ENCODE measurements around the gene SH3GLB2.

DNA sequence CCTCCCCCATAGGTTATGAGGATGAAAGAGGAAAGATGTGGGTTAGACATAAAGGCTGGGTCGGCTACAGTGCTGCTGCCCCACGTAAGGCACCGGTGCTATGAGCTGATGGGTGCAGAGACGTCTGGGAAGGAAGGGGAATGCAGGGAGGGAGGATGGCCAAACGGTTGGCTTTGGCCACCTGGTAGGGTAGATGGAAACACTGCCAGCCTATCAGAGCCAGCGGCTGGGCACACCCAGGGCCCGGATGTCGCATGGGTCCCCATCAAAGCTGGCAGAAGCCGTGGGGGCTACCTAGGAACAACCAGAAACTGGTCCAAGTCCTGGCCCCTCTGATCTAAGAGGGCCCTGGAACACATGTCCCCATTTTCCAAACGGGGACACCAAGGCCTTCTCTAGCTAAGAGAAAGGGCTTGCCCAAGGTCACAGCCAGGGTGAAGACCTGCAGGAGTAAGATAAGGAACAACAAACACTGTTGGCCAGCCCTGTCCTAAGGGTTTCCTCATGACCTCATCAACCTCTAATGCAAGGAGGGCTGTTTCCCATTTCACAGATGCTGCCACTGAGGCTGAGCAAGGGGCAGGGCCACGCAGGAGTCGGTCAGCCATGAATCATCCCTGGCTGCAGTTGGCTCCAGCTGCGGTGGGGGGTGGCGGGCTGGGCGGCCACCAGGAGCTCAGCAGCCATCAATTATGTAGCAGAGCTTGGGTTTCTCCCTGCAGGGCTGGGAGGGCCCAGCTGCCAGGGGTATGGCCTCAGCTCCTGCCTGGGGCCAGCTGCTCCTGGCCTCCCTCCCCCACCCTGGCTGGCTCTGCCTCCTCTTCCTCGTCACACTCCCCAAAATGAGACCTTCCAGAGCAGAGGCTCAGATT lies 4.9 kb downstream of the SH3GLB2 start:
- TF ChIP-seq, protein P1, sequence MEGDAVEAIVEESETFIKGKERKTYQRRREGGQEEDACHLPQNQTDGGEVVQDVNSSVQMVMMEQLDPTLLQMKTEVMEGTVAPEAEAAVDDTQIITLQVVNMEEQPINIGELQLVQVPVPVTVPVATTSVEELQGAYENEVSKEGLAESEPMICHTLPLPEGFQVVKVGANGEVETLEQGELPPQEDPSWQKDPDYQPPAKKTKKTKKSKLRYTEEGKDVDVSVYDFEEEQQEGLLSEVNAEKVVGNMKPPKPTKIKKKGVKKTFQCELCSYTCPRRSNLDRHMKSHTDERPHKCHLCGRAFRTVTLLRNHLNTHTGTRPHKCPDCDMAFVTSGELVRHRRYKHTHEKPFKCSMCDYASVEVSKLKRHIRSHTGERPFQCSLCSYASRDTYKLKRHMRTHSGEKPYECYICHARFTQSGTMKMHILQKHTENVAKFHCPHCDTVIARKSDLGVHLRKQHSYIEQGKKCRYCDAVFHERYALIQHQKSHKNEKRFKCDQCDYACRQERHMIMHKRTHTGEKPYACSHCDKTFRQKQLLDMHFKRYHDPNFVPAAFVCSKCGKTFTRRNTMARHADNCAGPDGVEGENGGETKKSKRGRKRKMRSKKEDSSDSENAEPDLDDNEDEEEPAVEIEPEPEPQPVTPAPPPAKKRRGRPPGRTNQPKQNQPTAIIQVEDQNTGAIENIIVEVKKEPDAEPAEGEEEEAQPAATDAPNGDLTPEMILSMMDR (IDR thresholded peaks at IDR 0.05 in 4 of 5, conservative IDR thresholded peaks at IDR 0.05 in 1 of 5): no peak
- TF ChIP-seq POLR2A (IDR thresholded peaks at IDR 0.05): no peak
